ENCODE measurements around the gene CREB5. TPM values are rescaled to one million over a fixed set of nuclear protein-coding genes. Genes with fewer than 3 reads are reported as not detected.
A peak's percentile ranks its signal among the peaks of the same experiment; 100 is the strongest.

Gene CREB5
- total and polyA plus RNA-seq, 2 of the 8 experiments (the other 6 are each of a cell fraction or from before 2014, with no cell fraction given), result 2.4 to 2.7 TPM

DNA sequence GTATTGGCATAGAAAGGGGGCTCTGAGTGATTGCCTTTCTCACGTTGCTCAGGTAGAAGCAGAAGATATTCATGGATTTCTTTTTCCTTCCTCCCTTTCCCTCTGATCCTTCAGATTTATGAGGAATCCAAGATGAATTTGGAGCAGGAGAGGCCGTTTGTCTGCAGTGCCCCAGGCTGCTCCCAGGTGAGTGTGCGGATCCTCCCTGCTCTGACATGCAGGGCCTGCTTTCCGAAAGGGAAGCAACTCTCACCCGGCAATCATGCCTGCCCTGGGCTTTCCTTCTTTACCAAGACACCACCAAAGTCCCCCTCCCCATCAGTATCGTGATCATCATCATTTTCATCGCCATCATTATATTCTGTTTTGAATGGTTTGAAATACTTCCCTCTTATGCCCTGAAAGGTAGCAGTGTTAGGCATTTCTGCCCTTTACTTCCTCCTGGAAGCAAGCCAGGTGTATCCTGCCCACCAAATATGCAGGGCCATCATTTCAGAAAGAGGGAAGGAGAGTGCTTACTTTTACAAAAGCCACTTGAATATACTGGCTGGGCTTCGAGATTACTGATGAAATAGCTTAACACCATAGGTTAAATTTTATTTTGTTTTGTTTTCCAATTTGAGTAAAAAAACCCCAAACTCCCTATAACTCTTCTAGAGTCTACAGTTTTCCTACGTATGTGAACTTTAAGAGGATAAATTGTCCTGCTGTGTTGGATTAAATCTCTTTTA is 75.9 kb downstream of the CREB5 start:
- H3K27me3 ChIP-seq (replicated peaks in 1 of 4; ENCODE audit: control insufficient read depth in 3 of 4, extremely low read depth in 1 of 4, insufficient read depth in 3 of 4, low read length in 3 of 4), result peaks cover 0 to 2% (median 0%) of the 10 kb centered on the region in 4 experiments; a peak in 1 of 7 replicates
- no peak overlapping the region for H2BK5ac ChIP-seq (ENCODE audit: low read depth, low read length)
- no peaks in the 10 kb centered on the region for H3K36me3 ChIP-seq (ENCODE audit: control insufficient read depth in 2 of 4, insufficient read depth in 4 of 4, low read length in 3 of 4)
- H2AFZ ChIP-seq (ENCODE audit: low read length), result no peak overlapping the region
- H4K91ac ChIP-seq (replicated peaks; ENCODE audit: insufficient read length, low read length), result no peak overlapping the region
- no peak overlapping the region for H2AK5ac ChIP-seq (ENCODE audit: low read depth, low read length)
- no peak overlapping the region for H4K5ac ChIP-seq (ENCODE audit: insufficient read length, low read depth, low read length)
- 77% methylated on average over 9 of the region's 9 CpGs; no CpG with 5 or more reads in 1 of the 2 experiments for WGBS, 2 experiments (ENCODE audit: extremely low coverage in 1 of 2, insufficient coverage in 1 of 2, insufficient read length in 1 of 2, insufficient replicate concordance in 2 of 2, low coverage in 1 of 2, low lambda C conversion rate in 2 of 2, missing lambda C conversion rate in 1 of 2)
- ChIA-PET POLR2A (ENCODE audit: partially characterized antibody) (no interaction called here), CTCF (ENCODE audit: partially characterized antibody) (interaction anchor here (1.1 kb wide), 1 partner anchor 10 kb away, joined by 5 read pairs; no protein-coding TSS in a partner anchor)
- no peak overlapping the region for H2BK120ac ChIP-seq (replicated peaks; ENCODE audit: low read depth, low read length)
- no peak overlapping the region for H4K8ac ChIP-seq (ENCODE audit: extremely low read depth, insufficient read depth, low read length)
- H3K56ac ChIP-seq (replicated peaks; ENCODE audit: insufficient read length, low read depth, low read length), result no peak overlapping the region
- peak overlapping the region; percentile 21; the same call in 1 of the 2 replicates for H2BK20ac ChIP-seq (ENCODE audit: low read length)
- H3K4me2 ChIP-seq (ENCODE audit: insufficient read depth in 1 of 2, low read depth in 2 of 2, low read length in 2 of 2), result no peak overlapping the region
- no peak overlapping the region for H3K27ac ChIP-seq (ENCODE audit: low read depth, low read length)
- FAIRE-seq, result no peak
- no peak overlapping the region for H3K23ac ChIP-seq (ENCODE audit: insufficient read length)
- H3K9ac ChIP-seq (replicated peaks in 1 of 4; ENCODE audit: extremely low read depth in 1 of 4, low read depth in 3 of 4, low read length in 3 of 4), result no peak overlapping the region
- H3K23me2 ChIP-seq (ENCODE audit: low read depth, low read length), result no peaks in the 10 kb centered on the region
- H2BK12ac ChIP-seq (ENCODE audit: low read depth, low read length), result no peak overlapping the region
- H2BK15ac ChIP-seq (ENCODE audit: low read length), result no peak overlapping the region
- H3K79me1 ChIP-seq (ENCODE audit: low read depth, low read length), result no peaks in the 10 kb centered on the region
- no peaks in the 10 kb centered on the region for H4K20me1 ChIP-seq (replicated peaks in 1 of 2; ENCODE audit: control insufficient read depth in 1 of 2, insufficient read depth in 2 of 2, low read length in 2 of 2)
- TF ChIP-seq KDM1A (IDR thresholded peaks at IDR 0.05; ENCODE audit: borderline replicate concordance, low read length) (no peak), SIX5 (IDR thresholded peaks at IDR 0.05; ENCODE audit: low read depth, low read length) (no peak), RXRA (IDR thresholded peaks at IDR 0.05; ENCODE audit: insufficient read depth, low read depth, low read length) (no peak), HDAC6 (IDR thresholded peaks at IDR 0.05; ENCODE audit: low read depth, low read length) (no peak), CREB1 (IDR thresholded peaks at IDR 0.05) (no peak), SP4 (IDR thresholded peaks at IDR 0.05; ENCODE audit: low read length) (no peak), SUZ12 (IDR thresholded peaks at IDR 0.05; ENCODE audit: low read length) (no peak), CHD1 (IDR thresholded peaks at IDR 0.05; ENCODE audit: low read depth, low read length) (no peak)
- TF ChIP-seq, protein P1, sequence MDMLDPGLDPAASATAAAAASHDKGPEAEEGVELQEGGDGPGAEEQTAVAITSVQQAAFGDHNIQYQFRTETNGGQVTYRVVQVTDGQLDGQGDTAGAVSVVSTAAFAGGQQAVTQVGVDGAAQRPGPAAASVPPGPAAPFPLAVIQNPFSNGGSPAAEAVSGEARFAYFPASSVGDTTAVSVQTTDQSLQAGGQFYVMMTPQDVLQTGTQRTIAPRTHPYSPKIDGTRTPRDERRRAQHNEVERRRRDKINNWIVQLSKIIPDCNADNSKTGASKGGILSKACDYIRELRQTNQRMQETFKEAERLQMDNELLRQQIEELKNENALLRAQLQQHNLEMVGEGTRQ (IDR thresholded peaks at IDR 0.05; ENCODE audit: low read length), result no peak
- no peaks in the 10 kb centered on the region for H3K79me2 ChIP-seq (ENCODE audit: control insufficient read depth in 1 of 2, insufficient read depth in 2 of 2, low read length in 2 of 2)
- H3K4me3 ChIP-seq (ENCODE audit: extremely low read depth in 1 of 4, insufficient read depth in 2 of 4, low read depth in 3 of 4, low read length in 4 of 4), result no peak overlapping the region
- no peaks in the 10 kb centered on the region for H3K9me3 ChIP-seq (ENCODE audit: insufficient read depth in 2 of 2, low read depth in 1 of 2, low read length in 1 of 2)
- no peak overlapping the region for H3K18ac ChIP-seq (ENCODE audit: extremely low read depth, low read length)
- no peak overlapping the region for H3K14ac ChIP-seq (ENCODE audit: insufficient read length)
- DNase-seq (ENCODE audit: low read depth in 1 of 2, low spot score in 2 of 2), result no peak
- H3K4ac ChIP-seq (replicated peaks; ENCODE audit: insufficient read length, low read depth, low read length), result no peak overlapping the region
- H3K4me1 ChIP-seq (replicated peaks in 1 of 4; ENCODE audit: control insufficient read depth in 3 of 4, insufficient read depth in 4 of 4, low read length in 3 of 4), result peaks cover 0 to 10% (median 7%) of the 10 kb centered on the region in 4 experiments; a peak in 3 of 7 replicates
